DOHH2 (cell line): ENCODE results near the gene OR10A5.

Experiments used
- EZH2phosphoT487 ChIP-seq: fragments of 200-600 bp; sonication (generic); IDR thresholded peaks from 2 replicates; pipeline ENCODE4 v1.6.1; 2017; ENCODE audit warnings: borderline replicate concordance, mild to moderate bottlenecking, antibody characterized with exemption, low read length, moderate library complexity, mixed read lengths
- TF ChIP-seq, protein P1 (sequence below): fragments of 200-600 bp; sonication (generic); IDR thresholded peaks from one replicate; pipeline ENCODE4 v1.5.1; 2014; ENCODE audit warnings: antibody characterized with exemption, mild to moderate bottlenecking, low read depth, low read length; ENCODE audit not compliant: poor library complexity, severe bottlenecking

DNA sequence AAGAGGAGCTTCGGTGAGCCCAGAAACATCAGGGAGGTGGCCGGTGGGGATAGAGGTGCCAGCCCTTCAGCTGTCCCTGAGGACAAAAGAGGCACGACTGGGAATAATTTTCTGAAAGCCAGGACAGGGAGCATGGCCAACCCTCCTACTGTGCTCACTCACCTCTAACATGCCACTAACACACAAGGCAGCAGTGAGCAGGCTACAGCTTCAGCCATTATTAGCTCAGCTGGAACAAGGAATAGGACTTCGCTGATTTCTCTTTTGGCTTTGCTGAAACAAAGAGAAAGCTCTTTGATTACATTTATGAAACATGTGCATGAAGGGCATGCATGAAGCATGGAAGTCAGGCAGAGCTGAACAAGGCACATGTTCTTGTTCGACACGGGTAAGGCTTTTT, 12.1 kb upstream of the OR10A5 start:
- TF ChIP-seq, protein P1, sequence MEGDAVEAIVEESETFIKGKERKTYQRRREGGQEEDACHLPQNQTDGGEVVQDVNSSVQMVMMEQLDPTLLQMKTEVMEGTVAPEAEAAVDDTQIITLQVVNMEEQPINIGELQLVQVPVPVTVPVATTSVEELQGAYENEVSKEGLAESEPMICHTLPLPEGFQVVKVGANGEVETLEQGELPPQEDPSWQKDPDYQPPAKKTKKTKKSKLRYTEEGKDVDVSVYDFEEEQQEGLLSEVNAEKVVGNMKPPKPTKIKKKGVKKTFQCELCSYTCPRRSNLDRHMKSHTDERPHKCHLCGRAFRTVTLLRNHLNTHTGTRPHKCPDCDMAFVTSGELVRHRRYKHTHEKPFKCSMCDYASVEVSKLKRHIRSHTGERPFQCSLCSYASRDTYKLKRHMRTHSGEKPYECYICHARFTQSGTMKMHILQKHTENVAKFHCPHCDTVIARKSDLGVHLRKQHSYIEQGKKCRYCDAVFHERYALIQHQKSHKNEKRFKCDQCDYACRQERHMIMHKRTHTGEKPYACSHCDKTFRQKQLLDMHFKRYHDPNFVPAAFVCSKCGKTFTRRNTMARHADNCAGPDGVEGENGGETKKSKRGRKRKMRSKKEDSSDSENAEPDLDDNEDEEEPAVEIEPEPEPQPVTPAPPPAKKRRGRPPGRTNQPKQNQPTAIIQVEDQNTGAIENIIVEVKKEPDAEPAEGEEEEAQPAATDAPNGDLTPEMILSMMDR, result no peak
- no peak for TF ChIP-seq EZH2phosphoT487
